GM06990 (cell line): ENCODE results near the gene REEP2.

Experiments used
- DNase-seq: peaks from one replicate; pipeline ENCODE4 v3.0.0-alpha.2; 2011; ENCODE audit not compliant: insufficient read length; ENCODE audit errors: extremely low read depth
- H3K27me3 ChIP-seq: replicated peaks from 2 replicates; pipeline ENCODE4 v1.6.0; 2011; ENCODE audit warnings: low read length; ENCODE audit not compliant: control insufficient read depth, insufficient read depth
- H3K36me3 ChIP-seq: 2 replicates; pipeline ENCODE4 v1.5.1; 2011; ENCODE audit warnings: low read length; ENCODE audit not compliant: control insufficient read depth, insufficient read depth
- H3K4me3 ChIP-seq: replicated peaks from 2 replicates; pipeline ENCODE4 v1.5.1; 2011; ENCODE audit warnings: low read depth, mild to moderate bottlenecking, control low read depth, low read length
- TF ChIP-seq, protein P1 (sequence below): IDR thresholded peaks from 2 replicates; pipeline ENCODE4 v1.5.1; 2011; ENCODE audit warnings: low read length, control low read depth, mild to moderate bottlenecking, inconsistent platforms; ENCODE audit not compliant: insufficient read depth, poor library complexity, severe bottlenecking

Gene REEP2

DNA sequence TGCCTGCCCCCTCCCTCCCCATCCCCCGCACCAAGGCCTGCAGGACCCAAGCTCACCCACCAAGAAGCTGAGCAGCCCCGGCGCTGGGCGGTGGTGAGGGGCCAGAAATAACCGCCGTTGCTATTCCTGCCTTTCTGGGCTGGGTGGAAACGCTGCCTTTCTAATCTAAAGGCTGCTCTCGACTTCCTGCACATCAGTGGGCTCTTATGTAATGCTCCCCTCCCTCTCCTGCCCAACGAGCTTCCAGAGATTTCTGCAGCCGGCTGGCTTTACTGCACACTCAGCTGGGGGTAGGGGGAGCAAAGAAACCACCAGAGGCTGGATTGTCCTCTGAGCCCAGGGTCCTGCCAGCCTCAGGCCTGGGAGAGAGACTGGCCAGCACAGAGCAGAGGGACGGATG lies 19.5 kb downstream of the REEP2 start:
- Histone ChIP-seq H3K27me3 (no peaks in the 10 kb centered on the region), H3K4me3 (no peak overlapping the region), H3K36me3 (no peaks in the 10 kb centered on the region)
- no peak for DNase-seq
- TF ChIP-seq, protein P1, sequence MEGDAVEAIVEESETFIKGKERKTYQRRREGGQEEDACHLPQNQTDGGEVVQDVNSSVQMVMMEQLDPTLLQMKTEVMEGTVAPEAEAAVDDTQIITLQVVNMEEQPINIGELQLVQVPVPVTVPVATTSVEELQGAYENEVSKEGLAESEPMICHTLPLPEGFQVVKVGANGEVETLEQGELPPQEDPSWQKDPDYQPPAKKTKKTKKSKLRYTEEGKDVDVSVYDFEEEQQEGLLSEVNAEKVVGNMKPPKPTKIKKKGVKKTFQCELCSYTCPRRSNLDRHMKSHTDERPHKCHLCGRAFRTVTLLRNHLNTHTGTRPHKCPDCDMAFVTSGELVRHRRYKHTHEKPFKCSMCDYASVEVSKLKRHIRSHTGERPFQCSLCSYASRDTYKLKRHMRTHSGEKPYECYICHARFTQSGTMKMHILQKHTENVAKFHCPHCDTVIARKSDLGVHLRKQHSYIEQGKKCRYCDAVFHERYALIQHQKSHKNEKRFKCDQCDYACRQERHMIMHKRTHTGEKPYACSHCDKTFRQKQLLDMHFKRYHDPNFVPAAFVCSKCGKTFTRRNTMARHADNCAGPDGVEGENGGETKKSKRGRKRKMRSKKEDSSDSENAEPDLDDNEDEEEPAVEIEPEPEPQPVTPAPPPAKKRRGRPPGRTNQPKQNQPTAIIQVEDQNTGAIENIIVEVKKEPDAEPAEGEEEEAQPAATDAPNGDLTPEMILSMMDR, result no peak

DNA sequence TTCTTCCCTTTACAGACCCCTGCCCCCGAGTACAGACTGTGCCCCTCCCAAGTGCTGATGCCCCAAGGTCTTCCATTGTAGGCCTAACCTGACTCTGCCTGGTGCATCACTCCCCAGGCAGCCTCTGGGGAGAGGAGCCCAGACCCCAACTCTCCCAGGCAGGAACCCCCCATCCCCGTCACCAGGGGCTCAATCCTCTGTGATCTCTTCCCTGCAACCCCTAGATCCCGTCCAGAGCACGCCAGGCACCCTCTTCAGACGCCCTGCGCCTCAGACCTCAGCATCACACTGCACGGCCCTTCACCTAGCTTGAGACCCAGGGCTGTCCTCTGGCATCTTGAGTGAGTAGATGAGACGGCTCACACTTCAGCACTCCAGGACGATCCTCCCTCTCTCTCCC lies 20.0 kb downstream of the REEP2 start:
- no peak overlapping the region for H3K4me3 ChIP-seq
- no peaks in the 10 kb centered on the region for H3K36me3 ChIP-seq
- H3K27me3 ChIP-seq, result no peaks in the 10 kb centered on the region
- TF ChIP-seq, protein P1, result no peak
- DNase-seq, result no peak

DNA sequence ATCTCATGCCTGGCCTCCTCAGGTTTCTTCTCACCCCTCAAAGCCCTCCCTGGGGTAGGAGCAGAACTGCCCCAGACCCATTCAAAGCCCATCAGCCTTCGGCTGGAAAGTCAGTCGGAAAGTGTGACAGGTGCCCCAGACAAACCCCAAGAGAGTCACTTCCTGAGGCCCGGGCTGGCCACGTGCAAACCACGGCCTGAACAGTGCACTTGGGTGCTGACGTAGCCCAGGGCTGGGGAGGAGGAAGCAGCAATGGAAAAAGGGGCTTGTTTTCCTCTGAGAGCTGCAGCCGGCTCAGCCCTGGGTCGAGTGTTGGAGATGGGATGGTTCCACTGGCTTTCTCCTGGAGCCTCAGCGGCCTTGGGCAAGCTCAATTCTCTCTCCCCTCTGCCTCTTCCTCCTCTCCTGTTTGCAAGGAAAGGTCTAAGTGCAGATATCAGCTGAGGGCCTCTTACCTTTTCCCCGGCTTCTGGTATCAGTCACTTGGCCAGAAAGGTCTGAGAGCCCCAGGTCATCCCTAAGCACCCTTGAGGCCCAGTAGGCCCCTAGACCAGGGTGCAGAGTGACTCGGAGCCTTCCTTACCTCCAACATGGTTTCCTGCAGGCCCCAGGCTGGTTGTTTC lies 20.6 kb downstream of the REEP2 start:
- Histone ChIP-seq H3K36me3 (no peaks in the 10 kb centered on the region), H3K27me3 (no peaks in the 10 kb centered on the region), H3K4me3 (no peak overlapping the region)
- DNase-seq, result peak; percentile 54
- TF ChIP-seq, protein P1, result no peak

DNA sequence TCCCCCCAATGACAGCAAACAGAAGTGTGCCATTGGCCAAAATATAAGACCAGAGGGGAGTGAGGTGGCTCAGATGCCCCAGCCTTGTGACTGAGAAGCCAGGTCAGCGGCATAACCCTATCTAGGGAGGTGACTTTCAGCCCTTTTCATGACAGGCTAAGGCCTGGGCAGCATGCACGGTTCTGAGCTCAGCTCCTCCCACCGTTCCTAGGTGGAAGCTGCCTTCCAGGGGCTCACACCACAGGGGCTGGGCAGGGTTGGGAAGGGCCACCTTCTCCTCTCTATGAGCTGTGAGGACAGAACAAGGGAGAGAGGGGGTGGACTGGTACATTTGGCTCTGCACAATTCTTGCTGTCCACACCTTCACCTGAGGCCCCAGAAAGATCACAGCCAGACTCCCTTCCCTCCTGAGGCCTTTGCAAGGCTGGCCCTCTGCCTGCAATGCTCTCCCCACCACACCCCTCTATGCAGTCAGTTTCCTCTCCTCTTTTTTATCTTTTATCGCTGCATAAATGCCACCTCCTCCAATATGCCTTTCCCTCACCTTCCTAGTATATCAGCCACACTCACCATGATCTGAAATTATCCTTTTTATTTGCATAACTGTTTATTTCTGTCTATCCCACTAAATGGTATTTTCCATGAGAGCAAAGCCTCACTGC lies 21.3 kb downstream of the REEP2 start:
- TF ChIP-seq, protein P1, result no peak
- Histone ChIP-seq H3K4me3 (no peak overlapping the region), H3K27me3 (no peaks in the 10 kb centered on the region), H3K36me3 (no peaks in the 10 kb centered on the region)
- no peak for DNase-seq

DNA sequence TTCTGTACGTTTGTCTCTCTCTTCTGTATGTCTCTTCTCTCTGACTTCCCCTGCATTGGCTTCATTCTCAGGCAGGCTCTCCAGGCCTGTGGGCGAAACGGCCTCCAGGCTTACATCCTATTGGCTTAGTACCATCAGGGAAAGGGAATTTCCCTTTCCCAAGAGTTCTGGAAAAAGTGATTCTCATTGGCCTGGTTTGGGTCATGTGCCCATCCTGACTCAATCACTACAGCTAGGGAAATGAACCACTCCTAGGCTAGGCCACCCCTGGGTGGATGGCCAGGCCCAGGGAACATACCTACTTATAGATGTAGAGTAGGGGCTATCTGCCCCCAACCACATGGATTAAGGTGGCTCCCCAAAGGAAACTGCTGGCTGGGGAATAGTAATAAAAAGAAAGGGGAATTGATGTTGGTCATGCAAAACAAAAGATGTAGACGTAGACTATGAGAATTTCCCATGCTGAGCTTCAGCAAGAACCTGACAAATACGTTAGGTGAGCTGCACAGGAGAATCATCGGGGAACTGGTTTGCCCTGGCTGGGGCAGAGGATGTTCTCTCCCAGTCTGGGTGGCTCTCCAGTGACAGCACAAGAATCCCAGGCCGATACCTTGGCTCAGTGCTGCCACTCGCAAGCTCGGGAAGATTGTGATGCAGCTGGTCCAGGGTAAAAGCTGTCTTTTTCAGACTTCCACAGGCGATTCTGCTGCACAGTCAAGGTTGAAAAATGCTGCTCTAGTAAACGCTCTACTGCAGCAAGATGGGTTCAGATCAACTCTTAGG lies 22.7 kb downstream of the REEP2 start:
- no peak for DNase-seq
- TF ChIP-seq, protein P1, result no peak
- Histone ChIP-seq H3K4me3 (no peak overlapping the region), H3K27me3 (no peaks in the 10 kb centered on the region; the same call in 1 of the 2 replicates), H3K36me3 (no peaks in the 10 kb centered on the region)
